Coronary artery (tissue), 2 donors: ENCODE measurements around the gene NDUFA13.

ENCODE experiments used
- DNase-seq: peaks from one replicate; pipeline ENCODE4 v3.0.0-alpha.2; 2017; ENCODE audit warnings: low spot score
- H3K27ac ChIP-seq, 2 donors: fragments of 200-600 bp; sonication (generic); one replicate each; pipeline ENCODE4 v1.5.1; 2016 to 2019
- H3K4me3 ChIP-seq: fragments of 200-600 bp; sonication (generic); 2 replicates; pipeline ENCODE4 v1.5.1; 2016; ENCODE audit warnings: mild to moderate bottlenecking, moderate library complexity
- CTCF ChIP-seq: fragments of 200-600 bp; sonication (generic); IDR thresholded peaks from one replicate; pipeline ENCODE4 v1.5.1; 2019; ENCODE audit warnings: antibody characterized with exemption

The NDUFA13 gene

GRCh38 chr19:19530423-19530804 is 14.4 kb downstream of the NDUFA13 start:
- Histone ChIP-seq H3K4me3 (no peak overlapping the region), H3K27ac (no peak overlapping the region)
- no peak for DNase-seq
- no peak for TF ChIP-seq CTCF

GRCh38 chr19:19530889-19531288 is 14.9 kb downstream of the NDUFA13 start:
- H3K27ac ChIP-seq: no peak overlapping the region
- no peak for TF ChIP-seq CTCF
- DNase-seq: no peak
- no peak overlapping the region for H3K4me3 ChIP-seq

- H3K4me3 ChIP-seq: peak overlapping the region; percentile 37
Observed at GRCh38 chr19:19531951-19532805, 16.2 kb downstream of the NDUFA13 start.

GRCh38 chr19:19532806-19533701 is 17.0 kb downstream of the NDUFA13 start:
- no peak overlapping the region for H3K4me3 ChIP-seq
- no peak overlapping the region for H3K27ac ChIP-seq
- no peak for DNase-seq
- TF ChIP-seq CTCF: no peak

More at GRCh38 chr19:19531951-19532805, 16.2 kb downstream of the NDUFA13 start:
- DNase-seq: no peak
- no peak overlapping the region for H3K27ac ChIP-seq
- TF ChIP-seq CTCF: peak; percentile 96

GRCh38 chr19:19533841-19534240 is 17.8 kb downstream of the NDUFA13 start:
- no peak for DNase-seq
- Histone ChIP-seq H3K4me3 (no peak overlapping the region), H3K27ac (no peak overlapping the region)
- TF ChIP-seq CTCF: no peak

GRCh38 chr19:19534556-19535265 is 18.7 kb downstream of the NDUFA13 start:
- TF ChIP-seq CTCF: no peak

More at GRCh38 chr19:19534556-19535265, 18.7 kb downstream of the NDUFA13 start:
- Histone ChIP-seq H3K27ac (no peak overlapping the region), H3K4me3 (no peak overlapping the region)
- no peak for DNase-seq
